Measurements from ENCODE around the gene ATP5F1B. TPM values are rescaled to one million over a fixed set of nuclear protein-coding genes. Genes with fewer than 3 reads are reported as not detected.

Gene ATP5F1B
- total RNA-seq, 1 donor from 2014 or later, result 319 TPM

DNA sequence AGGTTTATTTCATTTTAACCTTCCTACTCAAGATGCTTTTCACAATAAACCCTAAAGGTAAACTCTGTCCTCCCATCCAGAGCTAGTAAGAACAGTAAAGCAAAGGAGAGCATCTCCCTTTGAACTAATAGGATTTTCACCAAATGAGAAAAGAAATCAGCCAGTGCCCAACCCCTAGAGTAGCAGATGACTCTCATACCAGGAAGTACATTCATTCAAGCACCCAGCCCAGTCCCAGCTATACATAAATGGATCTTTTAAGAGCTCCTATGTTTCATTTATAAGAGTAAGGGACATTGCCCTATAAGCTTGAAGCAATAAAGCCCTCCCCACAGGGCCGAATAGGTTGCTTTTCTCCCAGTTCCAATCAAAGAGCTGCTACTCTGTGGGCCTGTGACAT, 23.2 kb downstream of the ATP5F1B start:
- H3K4me1 ChIP-seq, result peaks cover 42% of the 10 kb centered on the region
- peaks cover 80% of the 10 kb centered on the region for H3K36me3 ChIP-seq
- TF ChIP-seq, protein P1, sequence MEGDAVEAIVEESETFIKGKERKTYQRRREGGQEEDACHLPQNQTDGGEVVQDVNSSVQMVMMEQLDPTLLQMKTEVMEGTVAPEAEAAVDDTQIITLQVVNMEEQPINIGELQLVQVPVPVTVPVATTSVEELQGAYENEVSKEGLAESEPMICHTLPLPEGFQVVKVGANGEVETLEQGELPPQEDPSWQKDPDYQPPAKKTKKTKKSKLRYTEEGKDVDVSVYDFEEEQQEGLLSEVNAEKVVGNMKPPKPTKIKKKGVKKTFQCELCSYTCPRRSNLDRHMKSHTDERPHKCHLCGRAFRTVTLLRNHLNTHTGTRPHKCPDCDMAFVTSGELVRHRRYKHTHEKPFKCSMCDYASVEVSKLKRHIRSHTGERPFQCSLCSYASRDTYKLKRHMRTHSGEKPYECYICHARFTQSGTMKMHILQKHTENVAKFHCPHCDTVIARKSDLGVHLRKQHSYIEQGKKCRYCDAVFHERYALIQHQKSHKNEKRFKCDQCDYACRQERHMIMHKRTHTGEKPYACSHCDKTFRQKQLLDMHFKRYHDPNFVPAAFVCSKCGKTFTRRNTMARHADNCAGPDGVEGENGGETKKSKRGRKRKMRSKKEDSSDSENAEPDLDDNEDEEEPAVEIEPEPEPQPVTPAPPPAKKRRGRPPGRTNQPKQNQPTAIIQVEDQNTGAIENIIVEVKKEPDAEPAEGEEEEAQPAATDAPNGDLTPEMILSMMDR (IDR thresholded peaks at IDR 0.05), result no peak
- intact Hi-C loops (cut with DNase I), result no loop called here
- no peak for DNase-seq
- no peaks in the 10 kb centered on the region for H3K27me3 ChIP-seq (ENCODE audit: low read depth)
- no peak overlapping the region for H3K27ac ChIP-seq
- H3K9me3 ChIP-seq, result no peaks in the 10 kb centered on the region
- no peak overlapping the region for H3K4me3 ChIP-seq
- no peak for ATAC-seq

GRCh38 chr12:56616925-56617324, 28.9 kb downstream of the ATP5F1B start:
- intact Hi-C loops (cut with DNase I), result no loop called here
- H3K27ac ChIP-seq, result no peak overlapping the region

GRCh38 chr12:56616244-56616643, 29.5 kb downstream of the ATP5F1B start:
- TF ChIP-seq, protein P1 (IDR thresholded peaks at IDR 0.05), result no peak
- Histone ChIP-seq H3K4me1 (peaks cover 4% of the 10 kb centered on the region), H3K9me3 (no peaks in the 10 kb centered on the region)

More at GRCh38 chr12:56616925-56617324, 28.9 kb downstream of the ATP5F1B start:
- H3K36me3 ChIP-seq, result peaks cover 99% of the 10 kb centered on the region
- DNase-seq (no peak), ATAC-seq (no peak)
- H3K9me3 ChIP-seq, result no peaks in the 10 kb centered on the region
- peaks cover 7% of the 10 kb centered on the region for H3K4me1 ChIP-seq
- TF ChIP-seq, protein P1 (IDR thresholded peaks at IDR 0.05), result no peak
- H3K27me3 ChIP-seq (ENCODE audit: low read depth), result no peaks in the 10 kb centered on the region
- H3K4me3 ChIP-seq, result no peak overlapping the region

DNA sequence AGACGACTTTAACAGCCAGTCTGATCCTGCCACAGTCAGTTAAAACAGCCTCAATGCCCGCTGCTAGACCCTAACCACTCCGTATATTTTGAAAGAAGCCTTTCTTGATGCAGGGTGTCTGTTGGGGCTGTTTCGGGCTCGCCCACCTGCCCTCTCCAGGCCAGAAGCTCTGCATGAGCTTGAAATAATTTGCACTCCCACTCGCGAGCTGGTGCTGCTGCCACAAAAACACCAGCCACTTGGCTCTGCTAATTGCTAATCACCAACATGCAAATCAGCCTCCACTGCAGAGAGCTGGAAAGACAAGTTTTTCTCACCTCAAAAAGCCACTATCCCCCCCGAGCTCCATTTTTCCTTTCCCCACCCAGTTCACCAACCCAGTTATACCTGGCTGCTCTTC, 31.2 kb downstream of the ATP5F1B start:
- Histone ChIP-seq H3K4me3 (no peak overlapping the region), H3K9me3 (no peaks in the 10 kb centered on the region), H3K27ac (no peak overlapping the region), H3K4me1 (no peaks in the 10 kb centered on the region), H3K36me3 (peaks cover 99% of the 10 kb centered on the region), H3K27me3 (ENCODE audit: low read depth) (no peaks in the 10 kb centered on the region)
- TF ChIP-seq, protein P1 (IDR thresholded peaks at IDR 0.05), result no peak
- intact Hi-C loops (cut with DNase I), result no loop called here
- DNase-seq (no peak), ATAC-seq (no peak)

More at GRCh38 chr12:56616244-56616643, 29.5 kb downstream of the ATP5F1B start:
- ATAC-seq (no peak), DNase-seq (no peak)
- no peak overlapping the region for H3K27ac ChIP-seq
- no peak overlapping the region for H3K4me3 ChIP-seq
- peaks cover 99% of the 10 kb centered on the region for H3K36me3 ChIP-seq
- intact Hi-C loops (cut with DNase I), result no loop called here
- no peaks in the 10 kb centered on the region for H3K27me3 ChIP-seq (ENCODE audit: low read depth)

GRCh38 chr12:56604355-56604754, 41.4 kb downstream of the ATP5F1B start:
- Histone ChIP-seq H3K9me3 (no peaks in the 10 kb centered on the region), H3K4me3 (no peak overlapping the region), H3K27ac (no peak overlapping the region), H3K27me3 (ENCODE audit: low read depth) (no peaks in the 10 kb centered on the region), H3K4me1 (peaks cover 32% of the 10 kb centered on the region), H3K36me3 (peaks cover 100% of the 10 kb centered on the region)
- TF ChIP-seq, protein P1 (IDR thresholded peaks at IDR 0.05), result no peak
- no peak for DNase-seq
- intact Hi-C loops (cut with DNase I), result no loop called here
- no peak for ATAC-seq

GRCh38 chr12:56602239-56602638, 43.5 kb downstream of the ATP5F1B start:
- DNase-seq (no peak), ATAC-seq (peak in 1 of 2 donors; percentile 28)
- H3K4me1 ChIP-seq, result peaks cover 37% of the 10 kb centered on the region
- peaks cover 98% of the 10 kb centered on the region for H3K36me3 ChIP-seq
- no peaks in the 10 kb centered on the region for H3K27me3 ChIP-seq (ENCODE audit: low read depth)
- H3K4me3 ChIP-seq, result no peak overlapping the region
- no peaks in the 10 kb centered on the region for H3K9me3 ChIP-seq
- H3K27ac ChIP-seq, result peak overlapping the region; percentile 53
- intact Hi-C loops (cut with DNase I), result no loop called here
- TF ChIP-seq, protein P1 (IDR thresholded peaks at IDR 0.05), result no peak
